ENCODE data around the gene SLC45A3.

SLC45A3 gene

DNA sequence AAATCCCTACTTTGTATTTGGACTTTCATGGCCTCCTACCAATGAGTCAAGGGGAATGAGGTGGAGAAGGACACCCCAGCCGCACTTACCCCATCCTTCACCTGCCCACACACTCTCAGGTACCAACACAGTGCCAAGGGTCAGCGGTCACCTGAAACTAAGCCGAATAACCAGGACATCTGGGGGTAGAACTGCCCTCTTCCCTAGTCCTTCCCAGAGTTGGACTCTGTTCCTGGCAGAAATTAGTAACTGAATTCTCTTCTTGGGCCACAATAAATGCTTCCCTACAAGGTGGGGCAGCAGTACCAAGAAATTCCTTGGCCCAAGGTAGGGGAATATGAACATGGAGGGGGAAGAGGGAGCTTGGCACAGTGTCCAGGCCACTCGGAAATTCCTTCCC lies 7.3 kb downstream of the SLC45A3 start:
- Histone ChIP-seq H3K4me1 (ENCODE audit: insufficient read depth, low read length, severe bottlenecking) (peaks cover 4% of the 10 kb centered on the region), H3K79me2 (ENCODE audit: insufficient read depth, low read length) (no peaks in the 10 kb centered on the region), H3K36me3 (ENCODE audit: insufficient read depth, low read length) (no peaks in the 10 kb centered on the region), H3K9ac (ENCODE audit: low read length) (no peak overlapping the region), H3F3A (ENCODE audit: insufficient read depth, low read length) (no peaks in the 10 kb centered on the region), H2AFZ (ENCODE audit: low read length) (no peak overlapping the region), H3K4me2 (ENCODE audit: low read length) (no peak overlapping the region), H3K9me2 (ENCODE audit: low read depth, low read length) (no peaks in the 10 kb centered on the region), H3K27me3 (ENCODE audit: insufficient read depth, low read length) (no peaks in the 10 kb centered on the region; the same call in 1 of the 2 replicates), H3K27ac (ENCODE audit: low read depth, low read length, poor library complexity, severe bottlenecking) (no peak overlapping the region), H3K4me3 (ENCODE audit: low read depth, low read length, poor library complexity, severe bottlenecking) (no peak overlapping the region), H3K9me3 (ENCODE audit: low read length) (no peaks in the 10 kb centered on the region), H4K20me1 (ENCODE audit: insufficient read depth, low read length) (no peaks in the 10 kb centered on the region)
- TF ChIP-seq EZH2 (IDR thresholded peaks at IDR 0.05; ENCODE audit: borderline replicate concordance, low read length) = no peak
- TF ChIP-seq, protein P1, sequence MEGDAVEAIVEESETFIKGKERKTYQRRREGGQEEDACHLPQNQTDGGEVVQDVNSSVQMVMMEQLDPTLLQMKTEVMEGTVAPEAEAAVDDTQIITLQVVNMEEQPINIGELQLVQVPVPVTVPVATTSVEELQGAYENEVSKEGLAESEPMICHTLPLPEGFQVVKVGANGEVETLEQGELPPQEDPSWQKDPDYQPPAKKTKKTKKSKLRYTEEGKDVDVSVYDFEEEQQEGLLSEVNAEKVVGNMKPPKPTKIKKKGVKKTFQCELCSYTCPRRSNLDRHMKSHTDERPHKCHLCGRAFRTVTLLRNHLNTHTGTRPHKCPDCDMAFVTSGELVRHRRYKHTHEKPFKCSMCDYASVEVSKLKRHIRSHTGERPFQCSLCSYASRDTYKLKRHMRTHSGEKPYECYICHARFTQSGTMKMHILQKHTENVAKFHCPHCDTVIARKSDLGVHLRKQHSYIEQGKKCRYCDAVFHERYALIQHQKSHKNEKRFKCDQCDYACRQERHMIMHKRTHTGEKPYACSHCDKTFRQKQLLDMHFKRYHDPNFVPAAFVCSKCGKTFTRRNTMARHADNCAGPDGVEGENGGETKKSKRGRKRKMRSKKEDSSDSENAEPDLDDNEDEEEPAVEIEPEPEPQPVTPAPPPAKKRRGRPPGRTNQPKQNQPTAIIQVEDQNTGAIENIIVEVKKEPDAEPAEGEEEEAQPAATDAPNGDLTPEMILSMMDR (IDR thresholded peaks at IDR 0.05; ENCODE audit: low read length) = no peak

DNA sequence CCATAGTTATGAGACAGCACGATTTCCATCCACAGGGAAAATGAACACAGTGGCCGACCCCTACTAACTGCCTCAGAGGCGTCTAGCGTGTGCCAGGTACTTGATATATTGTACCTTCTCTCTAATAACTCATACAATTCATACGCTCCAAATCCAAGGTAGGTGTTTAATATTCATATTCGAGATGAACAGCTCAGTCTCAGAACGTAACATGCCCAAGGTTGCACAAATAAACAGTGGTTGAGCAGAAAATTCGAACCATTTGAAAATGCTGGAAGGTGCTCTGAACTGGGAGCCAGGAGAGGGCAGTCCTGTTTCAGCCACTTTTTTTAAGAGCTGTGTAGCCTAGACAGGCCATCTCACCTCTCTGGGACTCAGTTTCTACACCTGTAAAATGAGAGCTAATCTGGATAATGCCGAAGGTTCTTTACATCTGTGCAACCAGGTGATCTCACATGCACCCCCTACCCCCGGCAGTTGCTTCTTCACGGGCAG lies 7.9 kb downstream of the SLC45A3 start:
- no peak overlapping the region for H3K9ac ChIP-seq (ENCODE audit: low read length)
- H3K27me3 ChIP-seq (ENCODE audit: insufficient read depth, low read length) = no peaks in the 10 kb centered on the region; the same call in 1 of the 2 replicates
- H3K9me2 ChIP-seq (ENCODE audit: low read depth, low read length) = no peaks in the 10 kb centered on the region
- no peak overlapping the region for H3K4me3 ChIP-seq (ENCODE audit: low read depth, low read length, poor library complexity, severe bottlenecking)
- TF ChIP-seq, protein P1 (IDR thresholded peaks at IDR 0.05; ENCODE audit: low read length) = no peak; the same call in 1 of the 2 replicates
- TF ChIP-seq EZH2 (IDR thresholded peaks at IDR 0.05; ENCODE audit: borderline replicate concordance, low read length) = no peak
- no peak overlapping the region for H3K27ac ChIP-seq (ENCODE audit: low read depth, low read length, poor library complexity, severe bottlenecking)
- H3K36me3 ChIP-seq (ENCODE audit: insufficient read depth, low read length) = no peaks in the 10 kb centered on the region
- no peak overlapping the region for H2AFZ ChIP-seq (ENCODE audit: low read length)
- no peaks in the 10 kb centered on the region for H3K79me2 ChIP-seq (ENCODE audit: insufficient read depth, low read length)
- H4K20me1 ChIP-seq (ENCODE audit: insufficient read depth, low read length) = no peaks in the 10 kb centered on the region
- peaks cover 4% of the 10 kb centered on the region for H3K4me1 ChIP-seq (ENCODE audit: insufficient read depth, low read length, severe bottlenecking)
- H3K4me2 ChIP-seq (ENCODE audit: low read length) = no peak overlapping the region
- no peaks in the 10 kb centered on the region for H3F3A ChIP-seq (ENCODE audit: insufficient read depth, low read length)
- H3K9me3 ChIP-seq (ENCODE audit: low read length) = no peaks in the 10 kb centered on the region

DNA sequence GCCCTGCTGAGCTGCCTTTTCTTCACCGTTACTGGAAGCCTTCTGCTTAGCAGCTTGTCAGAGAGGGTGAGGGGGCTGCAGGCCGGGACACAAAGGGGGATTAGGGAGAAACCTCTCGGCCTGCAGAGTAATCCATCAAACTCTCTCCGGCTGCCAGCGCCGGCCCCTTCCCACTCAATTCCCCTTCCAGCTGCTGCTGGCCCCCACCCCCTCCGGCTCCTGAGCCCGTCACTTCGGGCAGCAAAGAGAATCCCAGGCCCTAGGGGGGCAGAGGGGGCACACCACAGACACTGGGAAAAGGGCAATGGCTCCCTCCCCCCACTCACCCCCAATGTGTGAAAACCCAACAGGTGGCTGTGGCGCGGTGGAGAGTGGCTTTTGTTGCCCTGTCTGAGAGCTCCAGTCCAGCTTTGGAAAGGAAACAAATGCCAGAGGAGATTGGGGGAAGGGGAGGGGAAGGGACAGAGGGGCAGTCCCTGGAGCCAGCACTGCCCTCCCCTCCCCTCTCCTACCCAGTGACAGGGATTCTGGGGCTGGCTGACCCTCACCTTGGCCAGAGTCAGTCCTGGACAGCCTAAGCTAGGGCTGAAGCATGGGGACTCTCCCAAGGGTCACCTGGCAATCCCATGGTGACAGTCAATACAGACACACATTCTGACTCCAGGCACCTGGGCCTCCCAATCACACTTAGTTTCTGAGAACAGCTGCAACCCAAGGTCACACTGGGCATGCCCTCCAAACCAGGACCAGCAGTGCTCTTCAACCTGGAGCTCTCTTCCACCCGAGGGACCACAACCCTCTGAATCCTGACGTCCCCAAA lies 9.5 kb downstream of the SLC45A3 start:
- Histone ChIP-seq H3K4me1 (ENCODE audit: insufficient read depth, low read length, severe bottlenecking) (peaks cover 5% of the 10 kb centered on the region), H4K20me1 (ENCODE audit: insufficient read depth, low read length) (no peaks in the 10 kb centered on the region), H3F3A (ENCODE audit: insufficient read depth, low read length) (no peaks in the 10 kb centered on the region), H3K79me2 (ENCODE audit: insufficient read depth, low read length) (no peaks in the 10 kb centered on the region), H3K4me3 (ENCODE audit: low read depth, low read length, poor library complexity, severe bottlenecking) (no peak overlapping the region), H3K9me2 (ENCODE audit: low read depth, low read length) (no peaks in the 10 kb centered on the region), H3K27ac (ENCODE audit: low read depth, low read length, poor library complexity, severe bottlenecking) (no peak overlapping the region), H3K9me3 (ENCODE audit: low read length) (no peaks in the 10 kb centered on the region), H2AFZ (ENCODE audit: low read length) (no peak overlapping the region), H3K9ac (ENCODE audit: low read length) (no peak overlapping the region), H3K4me2 (ENCODE audit: low read length) (no peak overlapping the region), H3K36me3 (ENCODE audit: insufficient read depth, low read length) (no peaks in the 10 kb centered on the region), H3K27me3 (ENCODE audit: insufficient read depth, low read length) (no peaks in the 10 kb centered on the region; the same call in 1 of the 2 replicates)
- TF ChIP-seq EZH2 (IDR thresholded peaks at IDR 0.05; ENCODE audit: borderline replicate concordance, low read length) = no peak
- TF ChIP-seq, protein P1 (IDR thresholded peaks at IDR 0.05; ENCODE audit: low read length) = no peak

Data from OCI-LY1 (cell line).